Mesenchymal stem cell (in vitro differentiated cells and primary cell): ENCODE results near the gene TDRD1.

Experiments used
- DNase-seq: peaks from one replicate; pipeline ENCODE4 v3.0.0-alpha.2; 2013
- H2AFZ ChIP-seq: one replicate; pipeline ENCODE4 v1.6.1; 2013; ENCODE audit warnings: low read depth, mild to moderate bottlenecking, control low read depth, inconsistent platforms, low read length, moderate library complexity
- H2AK5ac ChIP-seq: 2 replicates; pipeline ENCODE4 v1.6.1; 2013; ENCODE audit warnings: low read length, moderate library complexity, mild to moderate bottlenecking, inconsistent platforms; ENCODE audit not compliant: severe bottlenecking
- H2BK120ac ChIP-seq: one replicate; pipeline ENCODE4 v1.6.1; 2013; ENCODE audit warnings: low read depth, mild to moderate bottlenecking, inconsistent platforms, low read length, moderate library complexity
- H2BK12ac ChIP-seq, 2 experiments: one replicate each; pipeline ENCODE4 v1.6.1; 2013; ENCODE audit warnings: inconsistent platforms in 2 of 2, low read length in 2 of 2, mild to moderate bottlenecking in 2 of 2, moderate library complexity in 2 of 2, control low read depth in 1 of 2
- H2BK15ac ChIP-seq: one replicate; pipeline ENCODE4 v1.6.1; 2013; ENCODE audit warnings: mild to moderate bottlenecking, low read depth, inconsistent platforms; ENCODE audit not compliant: poor library complexity, severe bottlenecking
- H2BK5ac ChIP-seq: 2 replicates; pipeline ENCODE4 v1.6.1; 2013; ENCODE audit warnings: low read depth, mild to moderate bottlenecking, low read length, control low read depth, inconsistent platforms; ENCODE audit not compliant: poor library complexity, severe bottlenecking
- H3K14ac ChIP-seq, 2 experiments: one replicate each; pipeline ENCODE4 v1.6.1; 2013; ENCODE audit warnings: inconsistent platforms in 2 of 2, low read length in 2 of 2, control low read depth in 1 of 2, mild to moderate bottlenecking in 1 of 2, moderate library complexity in 1 of 2
- H3K18ac ChIP-seq, 2 experiments: one replicate each; pipeline ENCODE4 v1.6.1; 2013; ENCODE audit warnings: inconsistent platforms in 2 of 2, low read length in 2 of 2, control low read depth in 1 of 2, low read depth in 1 of 2, mild to moderate bottlenecking in 1 of 2
- H3K23ac ChIP-seq, 2 experiments: one replicate each; pipeline ENCODE4 v1.6.1; 2013; ENCODE audit warnings: inconsistent platforms in 2 of 2, low read length in 2 of 2, mild to moderate bottlenecking in 2 of 2, moderate library complexity in 2 of 2, control low read depth in 1 of 2
- H3K27ac ChIP-seq: 2 replicates; pipeline ENCODE4 v1.5.1; 2013; ENCODE audit warnings: mild to moderate bottlenecking, moderate library complexity, low read length, control low read depth, inconsistent platforms; ENCODE audit not compliant: poor library complexity, severe bottlenecking
- H3K27me3 ChIP-seq, 2 experiments: 2 replicates each; pipeline versions ENCODE4 v1.6.1 to v1.7.0; 2013; ENCODE audit warnings: low read length in 2 of 2, mild to moderate bottlenecking in 2 of 2, moderate library complexity in 2 of 2, control low read depth in 1 of 2, inconsistent platforms in 1 of 2; ENCODE audit not compliant: control insufficient read depth in 1 of 2, insufficient read depth in 1 of 2
- H3K36me3 ChIP-seq, 2 experiments: 2 replicates each; pipeline versions ENCODE4 v1.6.1 to v1.7.0; 2013; ENCODE audit warnings: low read length in 2 of 2, control low read depth in 1 of 2, inconsistent platforms in 1 of 2, low read depth in 1 of 2, mild to moderate bottlenecking in 1 of 2; ENCODE audit not compliant: insufficient read depth in 2 of 2, control insufficient read depth in 1 of 2
- H3K4ac ChIP-seq, 2 experiments: one replicate each; pipeline ENCODE4 v1.6.1; 2013; ENCODE audit warnings: inconsistent platforms in 2 of 2, low read length in 2 of 2, mild to moderate bottlenecking in 2 of 2, moderate library complexity in 2 of 2, control low read depth in 1 of 2, low read depth in 1 of 2
- H3K4me1 ChIP-seq: 2 replicates; pipeline ENCODE4 v1.6.1; 2013; ENCODE audit warnings: low read depth, low read length, control low read depth; ENCODE audit not compliant: control insufficient read depth, insufficient read depth
- H3K4me2 ChIP-seq: 2 replicates; pipeline ENCODE4 v1.6.1; 2013; ENCODE audit warnings: low read length, mild to moderate bottlenecking, inconsistent platforms; ENCODE audit not compliant: poor library complexity, severe bottlenecking
- H3K4me3 ChIP-seq, 2 experiments: 2 replicates each; pipeline versions ENCODE4 v1.5.1 to v1.7.0; 2013; ENCODE audit warnings: low read length in 2 of 2, mild to moderate bottlenecking in 2 of 2, control low read depth in 1 of 2, low read depth in 1 of 2; ENCODE audit not compliant: insufficient read depth in 1 of 2
- H3K79me1 ChIP-seq: replicated peaks from 2 replicates; pipeline ENCODE4 v1.6.1; 2013; ENCODE audit warnings: mild to moderate bottlenecking, control low read depth, low read length, inconsistent platforms; ENCODE audit not compliant: poor library complexity, severe bottlenecking
- H3K9ac ChIP-seq: 2 replicates; pipeline ENCODE4 v1.7.0; 2013; ENCODE audit warnings: mild to moderate bottlenecking, low read length, moderate library complexity
- H3K9me3 ChIP-seq: 2 replicates; pipeline ENCODE4 v1.7.0; 2013; ENCODE audit warnings: mild to moderate bottlenecking, low read length; ENCODE audit not compliant: control insufficient read depth
- H4K8ac ChIP-seq: one replicate; pipeline ENCODE4 v1.6.1; 2013; ENCODE audit warnings: inconsistent platforms, mild to moderate bottlenecking, low read length, moderate library complexity
- H4K91ac ChIP-seq: one replicate; pipeline ENCODE4 v1.6.1; 2013; ENCODE audit warnings: mild to moderate bottlenecking, low read length, inconsistent platforms
- WGBS: methylation state at CpG from one replicate; pipeline ENCODE4 v1.1.7; 2013; ENCODE audit warnings: mixed read lengths; 5-methylcytosine and 5-hydroxymethylcytosine counted together

Gene TDRD1

GRCh38 chr10:114278140-114278883 lies 99.2 kb downstream of the TDRD1 start:
- H3K4ac ChIP-seq: no peak overlapping the region
- peak overlapping the region in 1 of 2 experiments; percentile 29 for H3K18ac ChIP-seq
- H3K23ac ChIP-seq: no peak overlapping the region
- H3K27ac ChIP-seq: no peak overlapping the region
- H2BK120ac ChIP-seq: no peak overlapping the region
- DNase-seq: no peak
- H3K27me3 ChIP-seq: peaks cover 12 to 81% of the 10 kb centered on the region in 2 experiments
- H3K9me3 ChIP-seq: no peaks in the 10 kb centered on the region
- no peak overlapping the region for H4K8ac ChIP-seq
- no peak overlapping the region for H3K4me3 ChIP-seq
- no peak overlapping the region for H3K9ac ChIP-seq
- no peak overlapping the region for H2AFZ ChIP-seq
- no peak overlapping the region for H2BK15ac ChIP-seq
- no peak overlapping the region for H2AK5ac ChIP-seq
- 92% methylated on average over 22 of the region's 22 CpGs for WGBS
- H3K4me1 ChIP-seq: no peaks in the 10 kb centered on the region
- no peaks in the 10 kb centered on the region for H3K79me1 ChIP-seq
- no peak overlapping the region for H3K14ac ChIP-seq
- no peak overlapping the region for H3K4me2 ChIP-seq
- no peak overlapping the region for H2BK5ac ChIP-seq
- peak overlapping the region; percentile 43 for H4K91ac ChIP-seq
- no peaks in the 10 kb centered on the region for H3K36me3 ChIP-seq
- H2BK12ac ChIP-seq: peak overlapping the region in 1 of 2 experiments; percentile 41

- WGBS: 96% methylated on average over 4 of the region's 4 CpGs
- H2AK5ac ChIP-seq: no peak overlapping the region
- H3K23ac ChIP-seq: no peak overlapping the region
Observed at GRCh38 chr10:114278884-114279191, 99.7 kb downstream of the TDRD1 start.

GRCh38 chr10:114279289-114279688 lies 100.1 kb downstream of the TDRD1 start:
- H3K14ac ChIP-seq: no peak overlapping the region
- no peaks in the 10 kb centered on the region for H3K36me3 ChIP-seq
- no peaks in the 10 kb centered on the region for H3K9me3 ChIP-seq
- no peak overlapping the region for H2AFZ ChIP-seq
- no peak overlapping the region for H3K18ac ChIP-seq
- H3K27ac ChIP-seq: no peak overlapping the region
- no peak overlapping the region for H2BK15ac ChIP-seq
- H3K23ac ChIP-seq: no peak overlapping the region
- no peak overlapping the region for H2BK120ac ChIP-seq
- no peak overlapping the region for H2BK12ac ChIP-seq
- H3K9ac ChIP-seq: no peak overlapping the region
- no peak overlapping the region for H3K4me2 ChIP-seq
- no peaks in the 10 kb centered on the region for H3K4me1 ChIP-seq
- H2AK5ac ChIP-seq: no peak overlapping the region
- no peak overlapping the region for H4K91ac ChIP-seq
- no peaks in the 10 kb centered on the region for H3K79me1 ChIP-seq
- peaks cover 12 to 87% of the 10 kb centered on the region in 2 experiments for H3K27me3 ChIP-seq
- H2BK5ac ChIP-seq: no peak overlapping the region
- 100% methylated on average over 3 of the region's 4 CpGs for WGBS
- peak overlapping the region in 1 of 2 experiments; percentile 24 for H3K4ac ChIP-seq
- no peak for DNase-seq
- H4K8ac ChIP-seq: no peak overlapping the region
- H3K4me3 ChIP-seq: no peak overlapping the region

More at GRCh38 chr10:114278884-114279191, 99.7 kb downstream of the TDRD1 start:
- H3K14ac ChIP-seq: no peak overlapping the region
- H4K8ac ChIP-seq: no peak overlapping the region
- H2BK12ac ChIP-seq: no peak overlapping the region
- no peak overlapping the region for H3K4me2 ChIP-seq
- no peaks in the 10 kb centered on the region for H3K4me1 ChIP-seq
- no peak overlapping the region for H3K27ac ChIP-seq
- H2AFZ ChIP-seq: no peak overlapping the region
- H3K79me1 ChIP-seq: no peaks in the 10 kb centered on the region
- no peak overlapping the region for H3K4ac ChIP-seq
- H3K36me3 ChIP-seq: no peaks in the 10 kb centered on the region
- H2BK120ac ChIP-seq: no peak overlapping the region
- no peaks in the 10 kb centered on the region for H3K9me3 ChIP-seq
- H3K4me3 ChIP-seq: no peak overlapping the region
- no peak overlapping the region for H2BK5ac ChIP-seq
- no peak overlapping the region for H3K9ac ChIP-seq
- no peak overlapping the region for H4K91ac ChIP-seq
- H3K27me3 ChIP-seq: peaks cover 12 to 86% of the 10 kb centered on the region in 2 experiments
- DNase-seq: no peak
- no peak overlapping the region for H3K18ac ChIP-seq
- no peak overlapping the region for H2BK15ac ChIP-seq

GRCh38 chr10:114279901-114280644 lies 100.9 kb downstream of the TDRD1 start:
- no peak overlapping the region for H4K91ac ChIP-seq
- H3K27ac ChIP-seq: no peak overlapping the region
- no peak overlapping the region for H2AK5ac ChIP-seq
- H2BK15ac ChIP-seq: no peak overlapping the region
- no peak overlapping the region for H3K9ac ChIP-seq
- DNase-seq: no peak
- 96% methylated on average over 7 of the region's 8 CpGs for WGBS
- H3K79me1 ChIP-seq: no peaks in the 10 kb centered on the region
- peaks cover 12 to 88% of the 10 kb centered on the region in 2 experiments for H3K27me3 ChIP-seq
- H3K23ac ChIP-seq: no peak overlapping the region
- H3K9me3 ChIP-seq: no peaks in the 10 kb centered on the region
- H4K8ac ChIP-seq: no peak overlapping the region
- no peak overlapping the region for H3K4me3 ChIP-seq
- no peak overlapping the region for H2BK12ac ChIP-seq
- no peak overlapping the region for H3K18ac ChIP-seq
- H3K36me3 ChIP-seq: no peaks in the 10 kb centered on the region
- H3K4ac ChIP-seq: no peak overlapping the region
- H3K4me2 ChIP-seq: no peak overlapping the region
- H2BK120ac ChIP-seq: no peak overlapping the region
- no peaks in the 10 kb centered on the region for H3K4me1 ChIP-seq
- no peak overlapping the region for H2BK5ac ChIP-seq
- H2AFZ ChIP-seq: no peak overlapping the region
- no peak overlapping the region for H3K14ac ChIP-seq
